Embryonic facial prominence (tissue), 1 donor: Measurements from ENCODE around the gene IPO13.

Source experiments
- DNase-seq: peaks from one replicate; pipeline ENCODE4 v3.0.0-alpha.2; 2016; ENCODE audit errors: extremely low spot score

IPO13 gene

DNA sequence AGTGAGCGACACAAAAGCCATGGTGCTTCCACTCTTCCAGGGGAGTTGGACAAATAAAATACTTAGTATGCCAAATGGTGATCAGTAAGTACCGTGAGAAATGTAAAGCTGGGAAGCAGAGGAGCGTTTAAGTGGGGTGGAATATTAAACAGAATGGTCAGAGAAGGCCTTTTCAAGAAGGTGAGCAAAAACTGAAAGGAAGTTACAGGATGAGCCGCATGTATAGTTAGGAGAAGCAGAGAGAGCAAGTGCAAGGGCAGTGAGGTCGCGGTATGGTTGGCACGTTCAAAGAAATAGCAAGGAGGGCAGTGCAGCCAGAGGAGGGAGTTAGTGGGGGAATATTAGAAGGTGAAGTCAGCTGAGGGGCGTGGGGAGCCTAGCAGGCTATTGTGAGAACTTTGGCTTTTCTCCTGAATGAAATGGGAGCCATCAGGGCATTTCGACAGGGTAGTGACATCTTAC lies 27.3 kb downstream of the IPO13 start:
- no peak for DNase-seq

GRCh38 chr1:43974443-43975248 lies 27.9 kb downstream of the IPO13 start, which contains the start of gene ATP6V0B:
Gene ATP6V0B (plus strand): TSS chr1:43974960. CDS start chr1:43975041, 81 bp downstream.
- peak; percentile 85 for DNase-seq

DNA sequence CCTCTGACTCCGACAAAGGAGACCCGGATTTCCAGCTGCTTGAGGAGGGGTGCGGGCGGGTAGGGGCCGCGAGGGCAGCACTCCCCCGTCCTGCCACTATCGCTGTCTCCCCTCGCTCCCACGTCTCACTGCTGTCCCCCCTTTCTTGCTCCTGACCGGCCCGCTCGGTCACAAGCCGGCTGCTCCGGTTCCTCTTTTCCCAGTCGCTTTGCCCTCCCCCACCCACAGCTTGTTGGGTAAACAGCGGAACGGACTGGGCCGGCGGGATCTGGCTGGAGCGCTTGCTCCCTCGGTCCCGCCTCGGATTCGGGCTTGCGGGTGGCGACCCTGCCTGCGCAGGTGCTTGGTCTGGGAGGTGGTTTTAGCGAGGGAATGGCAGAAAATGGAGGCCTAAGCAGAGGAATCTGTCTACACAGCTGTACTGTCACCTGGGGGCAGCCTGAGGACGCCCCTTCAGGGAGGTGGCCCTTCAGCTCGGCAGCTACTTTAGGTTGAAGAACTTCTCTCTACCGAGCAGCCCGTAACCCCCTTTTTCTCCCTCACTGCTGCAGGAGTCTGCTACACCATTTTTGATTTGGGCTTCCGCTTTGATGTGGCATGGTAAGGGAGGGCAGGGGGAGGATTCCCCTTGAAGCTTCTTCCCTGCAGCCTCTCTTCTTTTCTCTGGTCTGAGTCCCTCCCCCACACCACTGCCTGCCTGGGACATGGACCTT lies 28.7 kb downstream of the IPO13 start:
- DNase-seq, result no peak

- no peak for DNase-seq
Observed at GRCh38 chr1:43976045-43976444, 29.3 kb downstream of the IPO13 start.

- DNase-seq, result no peak
Observed at GRCh38 chr1:43976890-43977289, 30.1 kb downstream of the IPO13 start.

DNA sequence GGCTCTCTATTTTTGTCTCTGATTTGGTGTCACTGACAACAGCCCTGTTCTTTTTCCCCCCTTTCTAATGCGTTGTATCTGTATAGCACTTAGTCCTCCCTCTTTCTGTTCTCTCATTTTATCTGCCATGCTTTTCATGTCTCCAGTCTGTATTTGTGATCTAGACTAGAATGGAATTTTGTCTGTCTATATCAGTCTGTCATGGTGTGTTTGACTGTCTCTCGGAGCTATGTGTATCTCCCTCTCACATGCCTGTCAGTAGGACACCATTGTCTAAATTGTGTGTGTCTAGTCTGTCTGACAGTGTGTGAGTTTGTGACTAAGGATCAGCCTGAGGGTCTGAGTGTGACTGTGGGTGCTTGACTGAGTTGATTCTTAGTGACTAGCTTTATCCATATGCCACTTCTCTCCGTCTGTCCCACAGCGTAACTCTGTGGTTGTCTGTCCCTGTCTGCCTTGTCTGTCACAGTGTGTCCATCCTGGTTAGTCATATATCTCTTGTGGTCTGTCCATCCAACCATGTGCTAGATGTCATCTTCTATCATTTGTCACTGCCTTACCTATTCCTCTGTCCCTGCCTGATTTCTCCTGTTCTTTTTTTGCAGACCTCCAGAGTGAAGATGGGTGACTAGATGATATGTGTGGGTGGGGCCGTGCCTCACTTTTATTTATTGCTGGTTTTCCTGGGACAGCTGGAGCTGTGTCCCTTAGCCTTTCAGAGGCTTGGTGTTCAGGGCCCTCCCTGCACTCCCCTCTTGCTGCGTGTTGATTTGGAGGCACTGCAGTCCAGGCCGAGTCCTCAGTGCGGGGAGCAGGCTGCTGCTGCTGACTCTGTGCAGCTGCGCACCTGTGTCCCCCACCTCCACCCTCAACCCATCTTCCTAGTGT lies 30.9 kb downstream of the IPO13 start:
- DNase-seq, result no peak

DNA sequence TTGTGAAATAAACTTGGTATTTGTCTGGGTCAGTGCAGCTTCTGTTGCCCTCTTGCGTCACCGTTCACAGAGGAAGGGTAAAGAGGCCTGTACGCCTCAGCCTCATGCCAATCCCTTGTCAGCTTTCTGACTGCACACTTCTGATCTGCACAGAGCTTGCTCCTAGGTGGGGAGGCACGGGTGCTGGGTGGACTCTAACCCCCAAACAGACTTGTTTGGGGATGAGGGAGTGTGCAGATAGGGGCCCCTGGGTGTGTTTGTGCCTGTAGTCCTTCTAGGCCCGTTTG lies 31.5 kb downstream of the IPO13 start:
- DNase-seq, result no peak

DNA sequence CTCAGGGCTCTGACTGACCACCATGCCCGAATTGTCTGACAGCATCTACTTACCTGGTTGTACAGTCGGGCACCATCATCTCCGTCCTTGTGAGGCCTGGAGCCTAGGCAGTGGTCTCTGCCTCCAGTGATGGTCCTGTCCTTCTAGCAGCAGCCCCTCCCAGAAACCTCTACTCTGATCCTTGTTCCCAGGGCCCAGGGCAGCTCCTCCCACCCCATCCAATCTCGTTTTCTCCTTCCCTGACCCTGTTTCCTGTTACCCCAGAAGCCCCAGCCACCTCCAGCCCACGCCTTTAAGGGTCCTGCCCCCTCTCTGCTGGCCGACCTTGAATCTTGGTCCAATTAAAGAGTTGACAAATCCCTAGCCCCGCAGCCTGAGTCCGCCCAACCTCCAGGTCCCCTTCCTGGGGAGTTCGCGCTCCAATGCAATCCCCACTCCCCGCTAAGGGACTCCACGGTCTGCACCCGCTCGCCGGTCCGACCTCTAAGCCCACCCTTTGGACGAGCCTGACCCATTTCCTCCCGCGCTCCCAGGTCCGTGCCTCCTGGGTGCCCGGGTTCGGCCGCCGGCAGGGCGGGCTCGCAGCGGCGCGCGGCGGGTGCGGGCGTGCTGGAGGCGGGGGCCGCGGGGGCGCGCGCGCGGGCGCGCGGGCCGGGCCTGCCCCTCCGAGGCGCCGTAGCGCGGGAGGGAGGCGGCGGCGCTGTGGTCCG lies 32.0 kb downstream of the IPO13 start, which contains the start of gene B4GALT2:
B4GALT2 (plus strand) TSS at position 660 of the 710 bp plus-strand sequence. CDS start 1,951 bp downstream, outside the sequence.
- DNase-seq, result no peak

DNA sequence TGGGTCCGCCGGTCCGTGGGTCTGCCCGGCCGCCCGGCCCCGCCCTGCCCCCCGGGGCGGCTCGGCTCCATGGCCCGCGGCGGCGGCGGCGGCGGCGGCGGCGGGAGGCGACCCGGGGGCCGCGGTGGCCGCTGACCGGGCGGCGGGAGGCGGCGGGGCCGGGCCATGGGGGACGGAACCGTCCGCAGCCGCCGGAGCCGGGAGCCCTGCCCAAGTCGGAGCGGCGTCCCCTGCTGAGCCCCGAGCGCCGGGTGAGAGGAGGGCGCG lies 32.4 kb downstream of the IPO13 start:
- DNase-seq, result no peak

GRCh38 chr1:43979528-43980254 lies 32.9 kb downstream of the IPO13 start:
- DNase-seq, result no peak

GRCh38 chr1:43980255-43981134 lies 33.7 kb downstream of the IPO13 start:
- DNase-seq, result no peak

DNA sequence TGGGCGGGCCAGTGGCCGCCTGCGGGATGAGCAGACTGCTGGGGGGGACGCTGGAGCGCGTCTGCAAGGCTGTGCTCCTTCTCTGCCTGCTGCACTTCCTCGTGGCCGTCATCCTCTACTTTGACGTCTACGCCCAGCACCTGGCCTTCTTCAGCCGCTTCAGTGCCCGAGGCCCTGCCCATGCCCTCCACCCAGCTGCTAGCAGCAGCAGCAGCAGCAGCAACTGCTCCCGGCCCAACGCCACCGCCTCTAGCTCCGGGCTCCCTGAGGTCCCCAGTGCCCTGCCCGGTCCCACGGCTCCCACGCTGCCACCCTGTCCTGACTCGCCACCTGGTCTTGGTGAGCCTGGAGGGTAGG lies 34.4 kb downstream of the IPO13 start:
- no peak for DNase-seq

GRCh38 chr1:43981636-43982035 lies 34.9 kb downstream of the IPO13 start:
- no peak for DNase-seq

DNA sequence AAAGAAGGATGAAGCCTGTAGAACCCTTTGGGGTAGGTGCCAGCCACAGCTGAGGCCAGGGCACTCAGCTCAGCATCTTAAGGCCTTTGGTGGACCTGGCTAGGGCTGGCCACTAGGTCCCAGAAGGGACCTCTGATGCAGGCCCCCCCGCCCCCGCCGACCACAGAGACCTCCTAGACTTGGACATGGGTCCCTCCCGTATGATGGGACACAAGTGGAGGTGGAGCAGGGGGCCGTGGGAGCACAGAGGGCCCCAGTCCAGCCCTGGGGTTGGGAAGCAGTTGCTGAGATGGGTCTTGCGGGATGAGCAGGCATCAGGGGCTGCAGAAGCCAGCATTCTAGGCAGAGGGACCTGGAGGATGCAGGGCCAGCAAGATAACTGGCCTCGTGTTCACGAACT lies 35.5 kb downstream of the IPO13 start:
- no peak for DNase-seq

- DNase-seq, result no peak
Observed at GRCh38 chr1:43982808-43983207, 36.1 kb downstream of the IPO13 start.

- no peak for DNase-seq
Observed at GRCh38 chr1:43983253-43983899, 36.6 kb downstream of the IPO13 start.

- no peak for DNase-seq
Observed at GRCh38 chr1:43984855-43985254, 38.1 kb downstream of the IPO13 start.

- DNase-seq, result no peak
Observed at GRCh38 chr1:43985984-43986595, 39.3 kb downstream of the IPO13 start.

DNA sequence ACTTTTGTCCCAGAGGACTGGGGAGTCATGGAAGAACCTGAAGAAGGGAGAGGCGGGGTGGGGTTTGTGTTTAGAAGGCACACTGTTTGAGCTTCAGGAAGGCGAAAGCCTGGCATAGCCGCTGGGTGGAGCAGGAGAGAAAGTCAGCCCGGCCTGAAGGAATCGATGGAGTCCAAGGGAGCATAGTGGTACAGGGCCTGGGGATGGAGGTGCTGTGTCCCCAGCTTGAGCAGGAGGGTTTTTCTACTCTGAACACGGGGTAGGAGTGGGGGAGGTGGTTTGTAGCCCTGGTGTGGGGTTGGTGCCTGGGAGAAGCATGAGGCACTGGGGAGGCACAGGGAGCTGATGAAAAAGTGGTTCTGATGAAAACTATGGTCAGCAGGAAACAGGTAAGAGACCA lies 40.0 kb downstream of the IPO13 start:
- DNase-seq, result no peak
